ENCODE results near the gene C1QTNF6.

DNA sequence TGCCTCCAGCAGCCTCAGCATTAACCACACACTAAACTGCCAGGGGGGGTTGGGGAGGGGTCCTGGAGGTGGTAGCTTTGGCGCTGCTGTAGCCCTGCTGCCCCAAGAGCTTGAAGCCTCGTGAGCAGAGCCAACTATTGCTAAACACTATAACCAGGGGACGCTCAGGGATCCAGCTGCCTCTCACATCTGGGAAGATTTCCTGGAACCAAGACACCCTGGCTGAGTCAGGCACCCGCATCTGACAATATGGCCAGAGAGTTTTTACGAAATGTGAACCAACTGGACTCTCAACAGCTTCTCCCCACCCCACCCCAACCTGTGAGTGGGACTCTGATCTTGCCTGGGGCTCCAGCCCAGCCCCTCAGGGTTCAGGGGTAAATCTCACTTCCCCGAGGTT lies 14.3 kb downstream of the C1QTNF6 start:
- TF ChIP-seq EZH2 (IDR thresholded peaks at IDR 0.05) (no peak), YY1 (IDR thresholded peaks at IDR 0.05; ENCODE audit: extremely low read depth, insufficient replicate concordance, low read depth, low read length) (no peak), ZNF274 (IDR thresholded peaks at IDR 0.05; ENCODE audit: low read depth, low read length) (no peak), POLR2A (IDR thresholded peaks at IDR 0.05; ENCODE audit: borderline replicate concordance, extremely low read depth, insufficient read depth, insufficient read length) (no peak), CEBPB (IDR thresholded peaks at IDR 0.05; ENCODE audit: low read depth) (no peak), EZH2phosphoT487 (IDR thresholded peaks at IDR 0.05; ENCODE audit: borderline replicate concordance) (no peak), POLR2AphosphoS5 (IDR thresholded peaks at IDR 0.05; ENCODE audit: low read depth, low read length) (no peak), RAD21 (IDR thresholded peaks at IDR 0.05; ENCODE audit: low read depth) (no peak), JUND (IDR thresholded peaks at IDR 0.05) (no peak), FOSL1 (IDR thresholded peaks at IDR 0.05; ENCODE audit: low read depth) (no peak), CBX3 (IDR thresholded peaks at IDR 0.05; ENCODE audit: low read depth) (no peak)
- TF ChIP-seq, protein P1, sequence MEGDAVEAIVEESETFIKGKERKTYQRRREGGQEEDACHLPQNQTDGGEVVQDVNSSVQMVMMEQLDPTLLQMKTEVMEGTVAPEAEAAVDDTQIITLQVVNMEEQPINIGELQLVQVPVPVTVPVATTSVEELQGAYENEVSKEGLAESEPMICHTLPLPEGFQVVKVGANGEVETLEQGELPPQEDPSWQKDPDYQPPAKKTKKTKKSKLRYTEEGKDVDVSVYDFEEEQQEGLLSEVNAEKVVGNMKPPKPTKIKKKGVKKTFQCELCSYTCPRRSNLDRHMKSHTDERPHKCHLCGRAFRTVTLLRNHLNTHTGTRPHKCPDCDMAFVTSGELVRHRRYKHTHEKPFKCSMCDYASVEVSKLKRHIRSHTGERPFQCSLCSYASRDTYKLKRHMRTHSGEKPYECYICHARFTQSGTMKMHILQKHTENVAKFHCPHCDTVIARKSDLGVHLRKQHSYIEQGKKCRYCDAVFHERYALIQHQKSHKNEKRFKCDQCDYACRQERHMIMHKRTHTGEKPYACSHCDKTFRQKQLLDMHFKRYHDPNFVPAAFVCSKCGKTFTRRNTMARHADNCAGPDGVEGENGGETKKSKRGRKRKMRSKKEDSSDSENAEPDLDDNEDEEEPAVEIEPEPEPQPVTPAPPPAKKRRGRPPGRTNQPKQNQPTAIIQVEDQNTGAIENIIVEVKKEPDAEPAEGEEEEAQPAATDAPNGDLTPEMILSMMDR (IDR thresholded peaks at IDR 0.05 in 2 of 3, conservative IDR thresholded peaks at IDR 0.05 in 1 of 3; ENCODE audit: borderline replicate concordance in 1 of 3, insufficient read depth in 1 of 3, low read depth in 2 of 3, low read length in 2 of 3): no peak
- TF ChIP-seq, protein P2, sequence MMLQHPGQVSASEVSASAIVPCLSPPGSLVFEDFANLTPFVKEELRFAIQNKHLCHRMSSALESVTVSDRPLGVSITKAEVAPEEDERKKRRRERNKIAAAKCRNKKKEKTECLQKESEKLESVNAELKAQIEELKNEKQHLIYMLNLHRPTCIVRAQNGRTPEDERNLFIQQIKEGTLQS (IDR thresholded peaks at IDR 0.05): no peak
- TF ChIP-seq, protein P3, sequence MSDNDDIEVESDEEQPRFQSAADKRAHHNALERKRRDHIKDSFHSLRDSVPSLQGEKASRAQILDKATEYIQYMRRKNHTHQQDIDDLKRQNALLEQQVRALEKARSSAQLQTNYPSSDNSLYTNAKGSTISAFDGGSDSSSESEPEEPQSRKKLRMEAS (IDR thresholded peaks at IDR 0.05): no peak

Measured in HCT116 (cell line).